ENCODE measurements around the gene SP140L. TPM values are rescaled to one million over a fixed set of nuclear protein-coding genes. Genes with fewer than 3 reads are reported as not detected.

The SP140L gene
- total and polyA plus RNA-seq, 2 donors (not counting 1 experiment from before 2014, with no cell fraction given), result 94.6 to 154 TPM

- no peaks in the 10 kb centered on the region for H3K27me3 Mint-ChIP-seq
- H2AFZ ChIP-seq (ENCODE audit: insufficient read depth, low read depth, low read length, poor library complexity, severe bottlenecking), result no peak overlapping the region
These were observed 112.6 kb downstream of the SP140L start for GRCh38 chr2:230439590-230439989.

More at GRCh38 chr2:230439590-230439989, 112.6 kb downstream of the SP140L start:
- peak overlapping the region; percentile 80 to 91 for H3K27ac ChIP-seq (ENCODE audit: low read length in 2 of 2)
- peak overlapping the region in 3 of 5 experiments; percentile 12 to 56 (median 30) for H3K4me3 ChIP-seq (ENCODE audit: control extremely low read depth in 1 of 5, extremely low read depth in 1 of 5, insufficient read depth in 1 of 5, low read depth in 2 of 5, low read length in 4 of 5)
- peaks cover 7 to 61% of the 10 kb centered on the region in 2 experiments for H3K36me3 ChIP-seq (replicated peaks in 1 of 2; ENCODE audit: control extremely low read depth in 1 of 2, control insufficient read depth in 1 of 2, extremely low read depth in 1 of 2, insufficient read depth in 2 of 2, low read length in 1 of 2)
- Mint-ChIP-seq H3K4me1 (peaks cover 66% of the 10 kb centered on the region), H3K27ac (peak overlapping the region; percentile 96), H3K9me3 (ENCODE audit: insufficient read depth) (peaks cover 2% of the 10 kb centered on the region), H3K4me3 (peak overlapping the region; percentile 87)
- no peaks in the 10 kb centered on the region for H3K27me3 ChIP-seq (replicated peaks in 1 of 4; ENCODE audit: control extremely low read depth in 1 of 4, control insufficient read depth in 3 of 4, insufficient read depth in 4 of 4, low read length in 3 of 4)
- peak overlapping the region; percentile 59 for H3K9ac ChIP-seq (ENCODE audit: low read length)
- ATAC-seq (ENCODE audit: low read depth), result peak; percentile 50
- CTCF ChIA-PET, result no interaction called here
- H4K20me1 ChIP-seq (ENCODE audit: control insufficient read depth, insufficient read depth, low read length, poor library complexity, severe bottlenecking), result peaks cover under 1% of the 10 kb centered on the region
- 0% methylated on average over 1 of the region's 2 CpGs for WGBS (ENCODE audit: insufficient coverage)
- H3K9me3 ChIP-seq (ENCODE audit: control extremely low read depth in 1 of 3, control insufficient read depth in 2 of 3, insufficient read depth in 1 of 3, low read length in 2 of 3), result peaks cover 4 to 8% (median 4%) of the 10 kb centered on the region in 3 donors
- DNase-seq, result peak; percentile 65
- H3K79me2 ChIP-seq (ENCODE audit: control insufficient read depth, insufficient read depth, low read length), result peaks cover 99% of the 10 kb centered on the region
- no peak for TF ChIP-seq EZH2 (IDR thresholded peaks at IDR 0.05; ENCODE audit: borderline replicate concordance, insufficient read depth, low read depth, low read length, poor library complexity, severe bottlenecking)
- no peak for TF ChIP-seq CTCF (IDR thresholded peaks at IDR 0.05)
- POLR2A ChIA-PET, result no interaction called here
- peaks cover 42 to 58% of the 10 kb centered on the region in 2 donors for H3K4me1 ChIP-seq (ENCODE audit: control insufficient read depth in 2 of 2, insufficient read depth in 2 of 2, low read length in 2 of 2)
- intact Hi-C loops (cut with micrococcal nuclease), result loop anchor here (1.0 to 5.0 kb wide), 3 partner anchors 8 to 33 kb away; no protein-coding TSS in a partner anchor
- H3K4me2 ChIP-seq (replicated peaks; ENCODE audit: low read depth, low read length, poor library complexity, severe bottlenecking), result peak overlapping the region; percentile 77

Data from B cell (primary cell).